ENCODE data around the gene NUMA1.

DNA sequence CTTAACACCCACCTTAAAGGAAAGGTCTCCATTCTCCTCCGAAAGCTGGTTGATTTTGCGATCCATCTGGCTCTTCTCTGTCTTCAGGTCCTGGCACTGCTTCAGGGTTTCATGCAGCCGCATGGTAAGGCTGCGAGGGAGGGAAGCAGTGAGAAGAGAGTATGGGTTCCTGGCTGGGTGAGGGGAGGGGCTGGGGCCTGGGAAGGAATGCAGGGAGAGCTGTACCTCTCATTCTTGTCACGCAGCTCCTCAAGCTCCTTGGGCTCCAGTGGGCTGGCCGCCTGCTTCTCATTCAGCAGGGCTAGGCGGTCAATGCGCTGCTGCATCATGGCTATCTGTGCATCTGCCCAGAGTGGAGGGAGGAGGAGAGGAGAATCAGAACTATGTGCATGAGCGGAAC, 62.2 kb downstream of the NUMA1 start:
- TF ChIP-seq, protein P1, sequence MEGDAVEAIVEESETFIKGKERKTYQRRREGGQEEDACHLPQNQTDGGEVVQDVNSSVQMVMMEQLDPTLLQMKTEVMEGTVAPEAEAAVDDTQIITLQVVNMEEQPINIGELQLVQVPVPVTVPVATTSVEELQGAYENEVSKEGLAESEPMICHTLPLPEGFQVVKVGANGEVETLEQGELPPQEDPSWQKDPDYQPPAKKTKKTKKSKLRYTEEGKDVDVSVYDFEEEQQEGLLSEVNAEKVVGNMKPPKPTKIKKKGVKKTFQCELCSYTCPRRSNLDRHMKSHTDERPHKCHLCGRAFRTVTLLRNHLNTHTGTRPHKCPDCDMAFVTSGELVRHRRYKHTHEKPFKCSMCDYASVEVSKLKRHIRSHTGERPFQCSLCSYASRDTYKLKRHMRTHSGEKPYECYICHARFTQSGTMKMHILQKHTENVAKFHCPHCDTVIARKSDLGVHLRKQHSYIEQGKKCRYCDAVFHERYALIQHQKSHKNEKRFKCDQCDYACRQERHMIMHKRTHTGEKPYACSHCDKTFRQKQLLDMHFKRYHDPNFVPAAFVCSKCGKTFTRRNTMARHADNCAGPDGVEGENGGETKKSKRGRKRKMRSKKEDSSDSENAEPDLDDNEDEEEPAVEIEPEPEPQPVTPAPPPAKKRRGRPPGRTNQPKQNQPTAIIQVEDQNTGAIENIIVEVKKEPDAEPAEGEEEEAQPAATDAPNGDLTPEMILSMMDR (optimal IDR thresholded peaks at IDR 0.05 in 1 of 3, IDR thresholded peaks at IDR 0.05 in 1 of 3, conservative IDR thresholded peaks at IDR 0.05 in 1 of 3; ENCODE audit: extremely low read depth in 1 of 3, insufficient read depth in 2 of 3, low read length in 3 of 3), result no peak
- no peak for TF ChIP-seq EZH2 (IDR thresholded peaks at IDR 0.05; ENCODE audit: low read length)

Data from keratinocyte (primary cell).